Bronchial epithelial cell (primary cell): ENCODE measurements around the gene CMSS1. TPM values are rescaled to one million over a fixed set of nuclear protein-coding genes. Genes with fewer than 3 reads are reported as not detected.

ENCODE experiments used
- DNase-seq: peaks from one replicate; pipeline ENCODE4 v3.0.0-alpha.2; 2010; ENCODE audit warnings: low read depth
- FAIRE-seq: peaks from 2 replicates; lab custom pipeline; 2011; peaks lifted over from hg19 to GRCh38; lab: Jason Lieb, UNC
- H3K27me3 ChIP-seq: 2 replicates; pipeline ENCODE4 v1.5.1; 2011; ENCODE audit warnings: low read length; ENCODE audit not compliant: control insufficient read depth, insufficient read depth
- H3K36me3 ChIP-seq: 2 replicates; pipeline ENCODE4 v1.5.1; 2011; ENCODE audit warnings: low read length; ENCODE audit not compliant: control insufficient read depth, insufficient read depth
- H3K4me3 ChIP-seq: 2 replicates; pipeline ENCODE4 v1.5.1; 2011; ENCODE audit warnings: mild to moderate bottlenecking, low read depth, low read length, control low read depth
- total RNA-seq: library from RNA; depleted of rRNA; stranded (reverse); fragments of >200 nt; gene quantifications from 2 replicates; pipeline ENCODE4 v1.2.1, GENCODE V29; 2014
- TF ChIP-seq, protein P1 (sequence below): IDR thresholded peaks from 2 replicates; pipeline ENCODE4 v1.5.1; 2011; ENCODE audit warnings: mild to moderate bottlenecking, moderate library complexity, low read length, control low read depth, inconsistent platforms; ENCODE audit not compliant: insufficient read depth, severe bottlenecking

Gene CMSS1
- total RNA-seq, 1 donor from 2014 or later = 21.3 TPM

DNA sequence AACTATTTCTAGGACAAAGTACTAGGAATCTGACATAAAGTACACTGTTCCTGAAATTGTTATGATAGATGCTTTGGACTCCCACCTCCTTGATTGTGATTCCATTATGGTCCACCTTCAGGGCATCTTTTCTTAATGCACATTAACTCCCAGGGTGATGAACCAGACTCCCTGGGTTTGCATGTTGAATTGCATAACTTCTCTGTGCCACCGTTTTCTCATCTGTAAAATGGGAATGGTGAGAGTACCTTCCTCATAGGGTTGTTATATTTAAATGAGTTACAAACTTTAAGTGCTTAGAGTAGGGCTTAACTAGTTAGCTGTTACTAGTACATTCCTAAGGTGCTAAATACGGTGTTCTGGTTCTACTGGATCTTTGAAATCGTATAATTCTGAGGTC, 81.9 kb downstream of the CMSS1 start:
- Histone ChIP-seq H3K36me3 (no peaks in the 10 kb centered on the region), H3K27me3 (no peaks in the 10 kb centered on the region), H3K4me3 (no peak overlapping the region)
- DNase-seq (no peak), FAIRE-seq (no peak)
- TF ChIP-seq, protein P1, sequence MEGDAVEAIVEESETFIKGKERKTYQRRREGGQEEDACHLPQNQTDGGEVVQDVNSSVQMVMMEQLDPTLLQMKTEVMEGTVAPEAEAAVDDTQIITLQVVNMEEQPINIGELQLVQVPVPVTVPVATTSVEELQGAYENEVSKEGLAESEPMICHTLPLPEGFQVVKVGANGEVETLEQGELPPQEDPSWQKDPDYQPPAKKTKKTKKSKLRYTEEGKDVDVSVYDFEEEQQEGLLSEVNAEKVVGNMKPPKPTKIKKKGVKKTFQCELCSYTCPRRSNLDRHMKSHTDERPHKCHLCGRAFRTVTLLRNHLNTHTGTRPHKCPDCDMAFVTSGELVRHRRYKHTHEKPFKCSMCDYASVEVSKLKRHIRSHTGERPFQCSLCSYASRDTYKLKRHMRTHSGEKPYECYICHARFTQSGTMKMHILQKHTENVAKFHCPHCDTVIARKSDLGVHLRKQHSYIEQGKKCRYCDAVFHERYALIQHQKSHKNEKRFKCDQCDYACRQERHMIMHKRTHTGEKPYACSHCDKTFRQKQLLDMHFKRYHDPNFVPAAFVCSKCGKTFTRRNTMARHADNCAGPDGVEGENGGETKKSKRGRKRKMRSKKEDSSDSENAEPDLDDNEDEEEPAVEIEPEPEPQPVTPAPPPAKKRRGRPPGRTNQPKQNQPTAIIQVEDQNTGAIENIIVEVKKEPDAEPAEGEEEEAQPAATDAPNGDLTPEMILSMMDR = no peak

DNA sequence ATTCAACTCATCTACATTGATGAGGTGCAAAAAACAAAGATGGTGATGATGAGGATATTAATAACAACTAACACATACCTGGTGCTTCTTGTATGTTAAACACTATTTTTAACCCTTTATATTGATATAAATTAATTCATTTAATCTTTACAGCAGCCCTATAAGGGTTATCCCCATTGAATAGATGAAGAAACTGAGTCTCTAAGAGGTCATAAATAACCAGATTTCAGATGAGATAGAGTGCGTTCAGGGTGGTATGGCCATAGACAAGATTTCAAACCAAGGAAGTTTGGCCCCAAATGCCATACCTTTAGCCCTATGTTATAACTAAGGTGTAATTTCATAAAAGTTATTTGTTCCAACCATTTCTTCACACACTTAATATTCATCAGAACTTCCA, 82.6 kb downstream of the CMSS1 start:
- FAIRE-seq = no peak
- no peak for DNase-seq
- TF ChIP-seq, protein P1 = no peak
- Histone ChIP-seq H3K4me3 (no peak overlapping the region), H3K27me3 (no peaks in the 10 kb centered on the region), H3K36me3 (no peaks in the 10 kb centered on the region)

DNA sequence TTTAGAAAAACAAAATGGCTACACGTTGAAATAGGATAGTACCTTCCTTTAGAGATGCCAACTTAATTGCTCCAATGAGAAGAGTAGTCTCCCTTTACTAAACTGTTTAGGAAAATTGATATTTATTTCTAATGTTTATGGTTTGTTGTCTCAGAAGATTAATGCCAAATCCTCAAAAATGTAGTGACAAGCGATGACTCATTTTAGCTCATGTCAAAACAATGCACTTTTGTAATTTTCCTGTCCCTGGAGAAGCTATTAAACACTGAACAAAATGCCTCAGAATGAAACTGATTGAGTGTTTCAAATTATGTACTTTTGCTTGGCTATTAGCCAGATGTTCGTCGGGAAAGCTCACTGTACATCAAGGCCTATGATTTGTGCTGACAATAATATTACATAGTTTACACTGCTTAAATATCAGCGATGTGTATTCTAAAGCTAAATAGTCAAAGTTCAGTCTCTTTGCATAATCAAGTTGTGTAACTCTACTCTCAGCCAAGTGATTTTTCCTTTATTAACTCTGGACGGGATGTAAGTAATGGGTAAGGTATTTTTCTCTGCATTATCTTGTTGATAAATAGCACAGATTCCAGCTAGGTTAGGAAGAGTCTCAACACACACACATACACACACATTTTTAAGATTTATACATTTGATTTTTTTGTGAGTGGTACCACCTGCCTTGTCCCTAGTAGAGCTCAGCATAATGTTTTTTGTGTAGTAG, 83.7 kb downstream of the CMSS1 start:
- TF ChIP-seq, protein P1 = no peak
- Histone ChIP-seq H3K36me3 (no peaks in the 10 kb centered on the region), H3K27me3 (no peaks in the 10 kb centered on the region), H3K4me3 (no peak overlapping the region)
- FAIRE-seq (no peak), DNase-seq (peak; percentile 90)

DNA sequence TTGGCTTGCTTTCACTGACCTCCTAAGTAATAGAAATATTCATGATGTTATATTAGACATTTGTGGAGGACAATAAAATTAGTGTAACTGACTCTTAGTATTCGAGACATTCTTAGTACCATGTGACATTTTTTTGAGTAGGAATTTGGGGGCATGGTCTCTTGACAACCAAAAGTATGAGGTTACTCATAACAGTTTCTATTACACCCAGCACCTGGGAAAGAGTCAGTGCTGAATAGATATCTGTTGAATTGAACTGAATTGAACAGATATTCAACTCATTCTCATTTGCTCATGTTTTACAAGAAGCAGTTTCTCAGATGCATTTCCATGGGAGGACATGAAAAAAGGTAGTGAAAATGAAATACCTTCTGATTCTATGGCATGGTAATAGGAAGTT, 84.4 kb downstream of the CMSS1 start:
- FAIRE-seq = no peak
- peak; percentile 67 for DNase-seq
- TF ChIP-seq, protein P1 = no peak
- Histone ChIP-seq H3K27me3 (no peaks in the 10 kb centered on the region), H3K4me3 (no peak overlapping the region), H3K36me3 (no peaks in the 10 kb centered on the region)

DNA sequence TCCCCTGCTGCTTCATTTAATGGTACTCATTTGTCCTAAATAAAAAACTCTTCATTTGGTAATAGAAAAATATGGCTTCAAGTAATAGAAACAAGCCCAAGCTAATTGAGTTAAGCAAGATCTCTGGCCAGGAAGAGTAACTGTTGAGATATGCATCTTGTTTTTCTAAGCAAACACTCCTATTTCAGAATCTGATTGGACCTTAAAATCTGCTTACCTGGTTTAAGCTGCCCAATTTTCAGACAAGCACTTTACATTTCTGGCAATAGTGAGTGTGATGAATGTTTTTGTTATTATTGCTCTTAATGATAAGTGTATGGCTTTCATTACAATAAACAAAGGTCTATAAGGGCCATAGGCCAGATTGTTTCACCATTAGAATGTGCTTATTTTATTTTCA, 86.2 kb downstream of the CMSS1 start:
- FAIRE-seq (no peak), DNase-seq (no peak)
- Histone ChIP-seq H3K36me3 (no peaks in the 10 kb centered on the region), H3K4me3 (no peak overlapping the region), H3K27me3 (no peaks in the 10 kb centered on the region)
- TF ChIP-seq, protein P1 = no peak
